Medulla oblongata (tissue), 1 donor: ENCODE measurements around the gene GPR183.

ENCODE experiments used
- DNase-seq: peaks from one replicate; pipeline ENCODE4 v3.0.0-alpha.2; 2015; ENCODE audit errors: extremely low spot score

Gene GPR183

GRCh38 chr13:99246100-99246499 is 61.1 kb downstream of the GPR183 start:
- no peak for DNase-seq
